ENCODE results near the gene ARHGAP31. TPM values are rescaled to one million over a fixed set of nuclear protein-coding genes. Genes with fewer than 3 reads are reported as not detected.
"Not testable (repeated sequence)": the region's sequence is repeated elsewhere in the genome, so short reads cannot be mapped to it uniquely, and the experiment has no call there.

ARHGAP31 gene
- total RNA-seq, 1 experiment from 2014 or later = 1.2 TPM

DNA sequence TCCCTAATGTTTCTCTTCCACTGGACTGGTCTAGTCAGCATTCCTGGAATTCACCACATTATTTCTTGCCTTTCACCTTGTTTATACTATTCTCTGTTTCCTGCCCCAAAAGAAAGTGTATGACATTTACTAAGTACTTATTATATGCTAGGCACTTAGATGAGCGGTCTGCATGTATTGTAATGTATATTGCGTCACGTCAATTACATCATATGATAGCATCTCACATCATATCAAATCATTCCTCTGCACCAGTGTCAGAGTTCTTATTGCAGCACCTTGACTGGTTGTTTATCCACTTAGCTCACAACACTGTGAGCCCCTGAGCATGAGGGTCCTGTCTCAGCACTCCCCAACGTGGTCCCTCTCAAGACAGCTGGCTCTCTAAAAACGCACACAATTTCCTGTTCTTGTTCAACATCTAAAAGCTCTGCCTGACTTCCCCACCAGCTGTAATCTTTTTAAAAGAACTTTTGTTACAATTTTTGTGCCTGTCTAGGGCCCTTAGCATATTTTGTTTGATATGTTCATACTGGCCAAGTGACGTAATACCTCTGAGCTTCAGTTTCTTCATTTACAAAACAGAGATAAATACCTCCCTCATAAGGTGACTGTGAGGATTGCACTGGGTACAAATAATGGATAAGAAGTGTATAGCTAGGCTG is 58.8 kb downstream of the ARHGAP31 start:
- no peaks in the 10 kb centered on the region for H3K27me3 ChIP-seq (ENCODE audit: low read length)
- no peaks in the 10 kb centered on the region for H3K79me2 ChIP-seq (ENCODE audit: low read length)
- peak; percentile 73 for DNase-seq
- no peak overlapping the region for H3K4me3 ChIP-seq (ENCODE audit: low read length)
- peaks cover 14% of the 10 kb centered on the region; the same call in 1 of the 2 replicates for H3K4me1 ChIP-seq (ENCODE audit: low read length)
- H3K9ac ChIP-seq (ENCODE audit: low read length) = no peak overlapping the region
- no peak overlapping the region for H3K4me2 ChIP-seq (ENCODE audit: low read depth, low read length, poor library complexity, severe bottlenecking)
- no peaks in the 10 kb centered on the region for H4K20me1 ChIP-seq (ENCODE audit: insufficient read depth, low read depth, low read length)
- H3K36me3 ChIP-seq (ENCODE audit: insufficient read depth, low read length) = no peaks in the 10 kb centered on the region
- H2AFZ ChIP-seq (ENCODE audit: low read length) = no peak overlapping the region
- H3K9me2 ChIP-seq (replicated peaks; ENCODE audit: insufficient read depth, low read length) = no peaks in the 10 kb centered on the region
- H3K27ac ChIP-seq (ENCODE audit: low read length) = no peak overlapping the region
- H3K9me3 ChIP-seq (ENCODE audit: low read length) = no peaks in the 10 kb centered on the region

DNA sequence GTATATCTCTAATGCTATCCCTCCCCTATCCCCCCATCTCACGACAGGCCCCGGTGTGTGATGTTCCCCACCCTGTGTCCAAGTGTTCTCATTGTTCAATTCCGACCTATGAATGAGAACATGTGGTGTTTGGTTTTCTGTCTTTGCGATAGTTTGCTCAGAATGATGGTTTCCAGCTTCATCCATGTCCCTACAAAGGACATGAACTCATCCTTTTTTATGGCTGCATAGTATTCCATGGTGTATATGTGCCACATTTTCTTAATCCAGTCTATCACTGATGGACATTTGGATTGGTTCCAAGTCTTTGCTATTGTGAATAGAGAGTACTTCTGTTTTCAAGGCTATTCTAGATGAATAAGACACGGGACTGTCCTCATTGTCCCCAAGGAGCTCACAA is 61.4 kb downstream of the ARHGAP31 start:
- H3K4me2 ChIP-seq (ENCODE audit: low read depth, low read length, poor library complexity, severe bottlenecking); DNase-seq; H3K27me3 ChIP-seq (ENCODE audit: low read length); H3K9me3 ChIP-seq (ENCODE audit: low read length); H3K9ac ChIP-seq (ENCODE audit: low read length); H3K27ac ChIP-seq (ENCODE audit: low read length); H3K36me3 ChIP-seq (ENCODE audit: insufficient read depth, low read length); H3K79me2 ChIP-seq (ENCODE audit: low read length); H4K20me1 ChIP-seq (ENCODE audit: insufficient read depth, low read depth, low read length); H3K4me3 ChIP-seq (ENCODE audit: low read length); H2AFZ ChIP-seq (ENCODE audit: low read length); H3K9me2 ChIP-seq (replicated peaks; ENCODE audit: insufficient read depth, low read length): not testable (repeated sequence)
- H3K4me1 ChIP-seq (ENCODE audit: low read length) = peaks cover 27% of the 10 kb centered on the region

DNA sequence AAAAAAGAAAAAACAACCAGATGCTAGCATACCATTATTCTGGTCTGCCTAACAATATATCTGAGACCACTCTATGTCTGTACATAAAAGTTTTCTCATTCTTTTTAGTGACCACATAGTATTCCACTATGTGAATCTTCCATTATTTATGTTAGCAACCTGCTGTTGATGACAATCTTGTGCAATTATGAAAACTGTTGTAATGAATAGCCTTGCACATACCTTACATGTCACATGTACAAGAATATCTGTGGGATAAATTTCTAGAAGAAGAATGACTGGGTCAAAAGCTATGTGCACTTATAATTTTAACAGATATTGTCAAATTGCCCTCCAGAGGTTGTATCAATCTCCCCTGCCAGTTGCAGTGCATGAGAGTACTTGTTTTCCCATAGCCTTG is 62.5 kb downstream of the ARHGAP31 start:
- Histone ChIP-seq H3K4me3 (ENCODE audit: low read length) (no peak overlapping the region), H3K27ac (ENCODE audit: low read length) (no peak overlapping the region), H3K9ac (ENCODE audit: low read length) (no peak overlapping the region), H3K9me2 (replicated peaks; ENCODE audit: insufficient read depth, low read length) (no peaks in the 10 kb centered on the region), H3K27me3 (ENCODE audit: low read length) (no peaks in the 10 kb centered on the region), H3K4me1 (ENCODE audit: low read length) (peaks cover 28% of the 10 kb centered on the region), H3K79me2 (ENCODE audit: low read length) (no peaks in the 10 kb centered on the region), H2AFZ (ENCODE audit: low read length) (no peak overlapping the region), H4K20me1 (ENCODE audit: insufficient read depth, low read depth, low read length) (no peaks in the 10 kb centered on the region), H3K36me3 (ENCODE audit: insufficient read depth, low read length) (no peaks in the 10 kb centered on the region), H3K4me2 (ENCODE audit: low read depth, low read length, poor library complexity, severe bottlenecking) (no peak overlapping the region), H3K9me3 (ENCODE audit: low read length) (no peaks in the 10 kb centered on the region)
- DNase-seq = no peak

GRCh38 chr3:119357190-119357589 is 63.0 kb downstream of the ARHGAP31 start:
- Histone ChIP-seq H2AFZ (ENCODE audit: low read length) (no peak overlapping the region), H4K20me1 (ENCODE audit: insufficient read depth, low read depth, low read length) (no peaks in the 10 kb centered on the region), H3K27ac (ENCODE audit: low read length) (no peak overlapping the region), H3K9me2 (replicated peaks; ENCODE audit: insufficient read depth, low read length) (no peaks in the 10 kb centered on the region), H3K27me3 (ENCODE audit: low read length) (no peaks in the 10 kb centered on the region), H3K4me2 (ENCODE audit: low read depth, low read length, poor library complexity, severe bottlenecking) (no peak overlapping the region), H3K9me3 (ENCODE audit: low read length) (no peaks in the 10 kb centered on the region), H3K4me1 (ENCODE audit: low read length) (peaks cover 23% of the 10 kb centered on the region), H3K79me2 (ENCODE audit: low read length) (no peaks in the 10 kb centered on the region), H3K9ac (ENCODE audit: low read length) (no peak overlapping the region), H3K4me3 (ENCODE audit: low read length) (no peak overlapping the region), H3K36me3 (ENCODE audit: insufficient read depth, low read length) (no peaks in the 10 kb centered on the region)
- no peak for DNase-seq

DNA sequence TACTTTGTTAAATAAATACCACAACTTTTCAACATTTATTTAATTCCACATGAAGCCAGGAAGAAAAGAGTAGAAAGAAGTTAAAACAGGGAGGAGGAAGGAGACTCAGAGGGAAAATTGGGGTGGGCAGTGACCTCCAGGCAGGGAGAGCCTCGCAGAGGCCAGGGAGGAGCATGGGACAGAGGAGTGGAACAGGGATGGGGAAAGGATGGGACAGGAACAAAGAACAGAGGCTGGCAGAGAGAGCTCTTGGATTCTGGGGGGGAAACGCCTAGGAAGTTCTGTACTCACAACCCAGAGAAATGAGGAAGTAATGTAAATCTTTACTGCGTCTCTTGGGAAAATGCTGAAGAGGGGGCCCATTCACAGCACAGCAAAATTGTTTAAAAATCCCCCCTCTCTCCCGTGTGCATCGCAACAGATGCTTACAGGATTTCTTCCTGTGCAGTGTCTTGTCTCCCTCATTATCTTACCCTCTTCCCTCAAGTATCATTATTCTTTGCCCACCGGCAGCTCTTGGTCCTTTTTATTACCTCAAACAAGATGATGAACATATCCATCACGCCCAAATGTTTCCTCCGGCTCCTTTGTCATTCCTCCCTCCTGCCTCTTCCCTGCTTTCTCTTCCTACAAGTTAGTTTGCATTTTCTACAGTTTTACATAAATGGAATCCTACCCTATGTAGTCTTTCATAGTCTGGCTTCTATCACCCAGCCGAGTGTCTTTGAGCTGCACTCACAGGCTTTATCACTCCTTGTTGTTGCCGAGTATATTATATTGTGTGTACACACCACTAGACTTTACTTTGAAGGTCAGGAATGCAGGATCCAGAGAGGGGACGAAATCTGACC is 65.5 kb downstream of the ARHGAP31 start:
- peaks cover 19% of the 10 kb centered on the region for H3K4me1 ChIP-seq (ENCODE audit: low read length)
- no peaks in the 10 kb centered on the region for H3K27me3 ChIP-seq (ENCODE audit: low read length)
- H2AFZ ChIP-seq (ENCODE audit: low read length) = no peak overlapping the region
- no peaks in the 10 kb centered on the region for H4K20me1 ChIP-seq (ENCODE audit: insufficient read depth, low read depth, low read length)
- peak overlapping the region; percentile 52 for H3K4me2 ChIP-seq (ENCODE audit: low read depth, low read length, poor library complexity, severe bottlenecking)
- no peaks in the 10 kb centered on the region for H3K79me2 ChIP-seq (ENCODE audit: low read length)
- no peaks in the 10 kb centered on the region for H3K9me2 ChIP-seq (replicated peaks; ENCODE audit: insufficient read depth, low read length)
- no peaks in the 10 kb centered on the region for H3K9me3 ChIP-seq (ENCODE audit: low read length)
- H3K9ac ChIP-seq (ENCODE audit: low read length) = no peak overlapping the region
- H3K4me3 ChIP-seq (ENCODE audit: low read length) = no peak overlapping the region
- peak; percentile 70 for DNase-seq
- H3K27ac ChIP-seq (ENCODE audit: low read length) = no peak overlapping the region
- H3K36me3 ChIP-seq (ENCODE audit: insufficient read depth, low read length) = no peaks in the 10 kb centered on the region

DNA sequence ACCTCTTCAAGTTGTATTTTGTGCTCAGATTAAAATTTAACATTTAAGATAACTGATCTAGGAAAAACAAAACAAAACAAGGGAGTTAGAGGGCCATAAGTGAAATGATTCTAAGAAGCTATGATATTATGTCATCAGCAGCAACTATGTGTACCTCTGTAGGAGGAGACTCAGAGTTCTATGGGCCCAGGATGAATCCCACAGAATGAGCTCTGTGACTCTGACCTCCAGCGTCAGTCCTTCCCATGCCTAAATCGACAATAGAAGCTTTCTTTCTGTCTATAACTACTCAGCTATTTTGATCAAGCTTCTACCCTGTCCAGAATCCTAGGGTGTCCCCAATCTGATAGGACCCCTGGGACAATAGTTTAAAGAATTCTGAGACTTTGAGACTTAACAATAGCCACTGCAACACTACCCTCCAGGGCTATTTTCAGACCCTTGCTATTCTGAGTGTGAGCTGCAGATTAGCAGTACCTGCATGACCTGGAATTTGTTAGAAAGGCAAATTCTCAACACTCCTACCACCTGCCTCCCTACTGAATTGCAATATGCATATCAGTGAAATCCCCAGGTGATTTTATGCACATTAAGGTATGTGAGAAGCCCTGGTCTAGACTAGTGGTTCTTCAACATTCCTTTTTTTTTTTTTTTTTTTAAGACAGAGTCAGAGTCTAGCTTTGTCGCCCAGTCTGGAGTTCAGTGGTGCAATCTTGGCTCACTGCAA is 66.7 kb downstream of the ARHGAP31 start:
- no peaks in the 10 kb centered on the region for H3K36me3 ChIP-seq (ENCODE audit: insufficient read depth, low read length)
- H3K9ac ChIP-seq (ENCODE audit: low read length) = no peak overlapping the region
- H3K4me3 ChIP-seq (ENCODE audit: low read length) = no peak overlapping the region

DNA sequence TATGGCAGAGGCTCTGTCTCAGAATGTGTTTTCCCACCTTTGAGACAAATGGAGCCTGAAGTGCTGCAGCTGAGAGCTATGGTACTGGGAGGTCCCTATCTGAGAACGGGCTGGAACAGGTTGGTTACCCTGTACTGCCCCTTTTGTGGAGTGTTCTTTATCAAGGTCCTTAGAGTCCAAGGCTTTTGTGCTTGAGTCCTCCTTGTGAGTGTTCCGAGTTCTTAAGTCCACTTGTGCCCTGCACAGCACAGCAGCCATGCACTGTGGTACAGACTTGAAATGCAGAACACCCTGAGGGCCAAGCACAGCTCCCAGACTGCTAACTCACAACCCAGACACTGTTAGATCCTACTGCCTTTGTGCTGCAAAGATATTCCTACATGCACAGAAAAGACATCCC is 67.8 kb downstream of the ARHGAP31 start:
- Histone ChIP-seq H3K79me2 (ENCODE audit: low read length) (no peaks in the 10 kb centered on the region), H3K9ac (ENCODE audit: low read length) (no peak overlapping the region), H3K27me3 (ENCODE audit: low read length) (no peaks in the 10 kb centered on the region), H3K4me3 (ENCODE audit: low read length) (no peak overlapping the region), H3K27ac (ENCODE audit: low read length) (no peak overlapping the region), H3K4me2 (ENCODE audit: low read depth, low read length, poor library complexity, severe bottlenecking) (no peak overlapping the region), H2AFZ (ENCODE audit: low read length) (no peak overlapping the region), H4K20me1 (ENCODE audit: insufficient read depth, low read depth, low read length) (no peaks in the 10 kb centered on the region), H3K9me3 (ENCODE audit: low read length) (no peaks in the 10 kb centered on the region), H3K9me2 (replicated peaks; ENCODE audit: insufficient read depth, low read length) (no peaks in the 10 kb centered on the region), H3K4me1 (ENCODE audit: low read length) (peaks cover 19% of the 10 kb centered on the region), H3K36me3 (ENCODE audit: insufficient read depth, low read length) (no peaks in the 10 kb centered on the region)
- no peak for DNase-seq

More for the DNA sequence above, 66.7 kb downstream of the ARHGAP31 start:
- Histone ChIP-seq H3K9me3 (ENCODE audit: low read length) (no peaks in the 10 kb centered on the region), H3K27me3 (ENCODE audit: low read length) (no peaks in the 10 kb centered on the region), H2AFZ (ENCODE audit: low read length) (no peak overlapping the region), H3K9me2 (replicated peaks; ENCODE audit: insufficient read depth, low read length) (no peaks in the 10 kb centered on the region), H3K4me1 (ENCODE audit: low read length) (peaks cover 19% of the 10 kb centered on the region), H3K4me2 (ENCODE audit: low read depth, low read length, poor library complexity, severe bottlenecking) (no peak overlapping the region), H3K79me2 (ENCODE audit: low read length) (no peaks in the 10 kb centered on the region), H4K20me1 (ENCODE audit: insufficient read depth, low read depth, low read length) (no peaks in the 10 kb centered on the region), H3K27ac (ENCODE audit: low read length) (no peak overlapping the region)
- DNase-seq = no peak
